ENCODE measurements around the gene HPGDS.

GRCh38 chr4:94344457-94344856 lies 1.8 kb upstream of the HPGDS start:
- TF ChIP-seq CTCF (IDR thresholded peaks at IDR 0.05; ENCODE audit: poor library complexity) (no peak), EZH2 (IDR thresholded peaks at IDR 0.05; ENCODE audit: borderline replicate concordance) (no peak)
